GM12872 (cell line): Measurements from ENCODE around the gene SYT13.

Experiments used
- CTCF ChIP-seq: IDR thresholded peaks from 3 replicates; pipeline ENCODE4 v1.5.1; 2011; ENCODE audit warnings: low read depth, mild to moderate bottlenecking, low read length, moderate library complexity; ENCODE audit not compliant: insufficient read depth

SYT13 gene

GRCh38 chr11:45209000-45209879, 76.9 kb downstream of the SYT13 start:
- no peak for TF ChIP-seq CTCF

- no peak for TF ChIP-seq CTCF
These were observed 78.0 kb downstream of the SYT13 start for GRCh38 chr11:45208135-45208534.

- no peak for TF ChIP-seq CTCF
These were observed 80.2 kb downstream of the SYT13 start for GRCh38 chr11:45205978-45206377.

GRCh38 chr11:45204761-45205160, 81.4 kb downstream of the SYT13 start:
- no peak for TF ChIP-seq CTCF

- TF ChIP-seq CTCF, result no peak
These were observed 92.4 kb downstream of the SYT13 start for GRCh38 chr11:45193695-45194094.
